ENCODE measurements around the gene RPGRIP1L.

RPGRIP1L gene

GRCh38 chr16:53559270-53559951 lies 144.2 kb downstream of the RPGRIP1L start:
- in situ Hi-C loops (cut with MboI; ENCODE audit: low sequenced_read_pairs): loop anchor here (25.0 kb wide), 1 partner anchor 1403 kb away; no protein-coding TSS in a partner anchor

DNA sequence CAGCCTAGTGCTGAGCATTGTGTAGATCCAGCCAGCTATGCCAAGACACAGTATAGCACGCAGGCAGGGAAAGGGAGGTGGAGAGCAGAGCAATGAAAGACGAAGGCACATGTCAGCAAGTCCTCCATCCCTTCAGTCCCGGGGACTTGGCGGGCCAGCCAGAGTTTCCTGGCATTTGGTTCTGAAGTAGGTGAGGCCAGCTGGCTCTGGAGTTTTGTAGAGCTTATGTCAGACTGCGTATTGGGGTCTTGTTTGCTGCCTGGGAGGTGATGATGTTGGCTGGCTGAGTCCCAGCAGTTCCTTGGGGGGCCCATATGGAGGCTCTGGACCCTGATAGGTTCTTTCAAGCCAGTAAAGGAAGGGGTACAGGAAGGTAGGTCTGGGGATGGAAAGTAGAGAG lies 144.9 kb downstream of the RPGRIP1L start:
- in situ Hi-C loops (cut with MboI; ENCODE audit: low sequenced_read_pairs): loop anchor here (25.0 kb wide), 1 partner anchor 1404 kb away; no protein-coding TSS in a partner anchor

DNA sequence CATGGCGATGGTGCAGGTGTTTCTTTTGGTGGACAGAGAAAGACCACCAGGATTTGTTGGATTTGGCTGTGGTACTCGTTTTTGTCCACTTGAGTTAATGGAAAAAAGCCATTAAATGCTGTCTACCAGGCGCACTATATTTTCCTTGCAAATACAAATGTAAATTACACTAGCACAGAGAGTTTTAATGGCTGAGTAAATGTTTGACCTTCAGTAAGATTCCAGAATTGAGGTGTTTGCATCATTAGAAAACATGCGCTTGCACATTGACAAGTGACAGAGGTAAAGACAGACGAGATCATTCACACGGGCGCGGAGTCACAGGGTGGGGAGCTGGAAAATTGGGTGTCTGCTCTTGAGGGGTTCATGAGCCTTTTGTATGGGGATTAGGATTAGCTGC lies 147.1 kb downstream of the RPGRIP1L start:
- in situ Hi-C loops (cut with MboI; ENCODE audit: low sequenced_read_pairs): loop anchor here (25.0 kb wide), 1 partner anchor 1406 kb away; no protein-coding TSS in a partner anchor

DNA sequence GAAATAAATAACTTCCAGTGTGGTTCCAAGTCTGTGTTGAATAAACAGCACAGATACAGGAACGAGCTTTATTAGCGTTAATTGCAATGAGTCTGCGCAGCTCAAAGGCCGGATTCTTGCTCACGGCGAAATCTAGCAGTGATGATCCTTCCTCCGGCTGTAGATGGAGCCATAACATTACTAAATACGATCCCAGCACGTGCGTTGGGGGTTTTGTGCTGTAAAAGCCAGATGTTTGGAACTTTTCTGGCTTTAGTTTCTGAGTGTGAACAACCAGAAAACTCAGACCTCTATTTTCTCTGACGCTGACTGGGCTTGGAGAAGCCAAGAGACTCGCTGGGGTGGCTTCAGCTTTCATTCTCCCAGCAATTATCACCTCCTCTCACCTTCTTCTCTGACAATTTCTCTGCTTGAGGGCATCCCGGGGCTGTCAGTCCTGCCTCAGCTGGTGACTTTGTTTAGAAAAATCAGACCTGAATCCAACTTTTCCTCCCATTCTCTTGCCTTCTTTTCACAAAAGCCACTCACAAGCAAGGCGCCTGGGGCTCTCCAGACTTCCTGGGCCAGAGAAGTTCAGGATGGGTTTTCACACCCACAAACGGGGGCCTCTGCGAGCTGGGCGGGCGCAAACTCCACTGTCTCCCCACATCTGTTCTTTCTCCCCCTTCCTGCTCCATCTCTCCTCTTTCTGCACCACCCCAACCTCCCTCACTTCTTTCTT lies 153.5 kb downstream of the RPGRIP1L start:
- in situ Hi-C loops (cut with MboI; ENCODE audit: low sequenced_read_pairs): loop anchor here (25.0 kb wide), 1 partner anchor 1412 kb away; no protein-coding TSS in a partner anchor
